Endothelial cell of umbilical vein (primary cell): Measurements from ENCODE around the gene CNGB1. TPM values are rescaled to one million over a fixed set of nuclear protein-coding genes. Genes with fewer than 3 reads are reported as not detected.

ENCODE experiments used
- BruUV-seq: library from RNA; stranded (reverse); fragments of 400-500 nt; replicated peaks from 2 replicates; lab custom pipeline; 2021; lab: Mats Ljungman, UMichigan
- CTCF ChIA-PET: fragments of 300-600, 350-600 bp; sonication (Branson Sonifier 250); formaldehyde crosslinking; loops from one replicate; lab custom pipeline; 2021; ENCODE audit warnings: antibody characterized with exemption, inconsistent platforms; lab: Charles Lee
- POLR2A ChIA-PET: fragments of 300-600, 350-600 bp; sonication (Branson Sonifier 250); formaldehyde crosslinking; loops from one replicate; lab custom pipeline; 2021; ENCODE audit warnings: antibody characterized with exemption, inconsistent platforms; lab: Charles Lee
- DNase-seq: peaks from one replicate; pipeline ENCODE4 v3.0.0-alpha.2; 2011; ENCODE audit warnings: low read depth, low spot score
- FAIRE-seq: peaks from 2 replicates; lab custom pipeline; 2011; peaks lifted over from hg19 to GRCh38; lab: Jason Lieb, UNC
- H2AFZ ChIP-seq: 2 replicates; pipeline ENCODE4 v1.6.0; 2012; ENCODE audit warnings: low read depth, low read length, control low read depth, inconsistent platforms
- H3K27ac ChIP-seq: 2 replicates; pipeline ENCODE4 v1.5.1; 2011; ENCODE audit warnings: low read depth, mild to moderate bottlenecking, control low read depth, low read length, moderate library complexity; ENCODE audit not compliant: insufficient read depth
- H3K27me3 ChIP-seq, 2 experiments: 2 replicates each; pipeline versions ENCODE4 v1.6.0 to v1.6.1; 2011; ENCODE audit warnings: low read length in 2 of 2, mixed read lengths in 1 of 2; ENCODE audit not compliant: control insufficient read depth in 2 of 2, insufficient read depth in 2 of 2
- H3K36me3 ChIP-seq, 2 experiments: 2 replicates in 1 of 2; 3 replicates in 1 of 2; pipeline ENCODE4 v1.5.1; 2011; ENCODE audit warnings: low read length in 2 of 2, mild to moderate bottlenecking in 1 of 2, moderate library complexity in 1 of 2; ENCODE audit not compliant: control insufficient read depth in 2 of 2, insufficient read depth in 2 of 2; ENCODE audit errors: extremely low read depth in 1 of 2
- H3K4me1 ChIP-seq: 3 replicates; pipeline ENCODE4 v1.5.1; 2011; ENCODE audit warnings: mild to moderate bottlenecking, low read length; ENCODE audit not compliant: control insufficient read depth, insufficient read depth; ENCODE audit errors: extremely low read depth
- H3K4me2 ChIP-seq: 2 replicates; pipeline ENCODE4 v1.6.1; 2011; ENCODE audit warnings: low read length, control low read depth, mixed read lengths; ENCODE audit not compliant: insufficient read depth
- H3K4me3 ChIP-seq, 3 experiments: fragments of 200-600 bp in 1 of 3; sonication (generic), shearing (Covaris generic) in 1 of 3; replicated peaks in 1 of 3; 2 replicates each; pipeline ENCODE4 v1.5.1; 2011 to 2016; ENCODE audit warnings: control low read depth in 3 of 3, low read length in 3 of 3, mild to moderate bottlenecking in 2 of 3, inconsistent platforms in 1 of 3, low read depth in 1 of 3, moderate library complexity in 1 of 3; ENCODE audit not compliant: insufficient read depth in 1 of 3
- H3K79me2 ChIP-seq: 2 replicates; pipeline ENCODE4 v1.6.0; 2012; ENCODE audit warnings: low read length, inconsistent platforms; ENCODE audit not compliant: control insufficient read depth, insufficient read depth
- H3K9ac ChIP-seq: replicated peaks from 2 replicates; pipeline ENCODE3; 2011; ENCODE audit warnings: low read length, control low read depth; ENCODE audit not compliant: insufficient read depth; ENCODE audit errors: extremely low read depth
- H3K9me1 ChIP-seq: replicated peaks from 3 replicates; pipeline ENCODE4 v1.6.0; 2011; ENCODE audit warnings: mild to moderate bottlenecking, low read length; ENCODE audit not compliant: control insufficient read depth, insufficient read depth; ENCODE audit errors: extremely low read depth
- H3K9me3 ChIP-seq: replicated peaks from 2 replicates; pipeline ENCODE4 v1.5.1; 2012; ENCODE audit warnings: low read length, inconsistent platforms; ENCODE audit not compliant: control insufficient read depth, insufficient read depth
- H4K20me1 ChIP-seq: replicated peaks from 2 replicates; pipeline ENCODE3; 2011; ENCODE audit warnings: mild to moderate bottlenecking, low read length; ENCODE audit not compliant: control insufficient read depth, insufficient read depth; ENCODE audit errors: extremely low read depth
- CTCF ChIP-seq, 2 donors: IDR thresholded peaks; 1 replicate in 1 of 2; 2 replicates in 1 of 2; pipeline ENCODE4 v1.5.1; 2011; ENCODE audit warnings: low read length in 2 of 2, mild to moderate bottlenecking in 2 of 2, moderate library complexity in 2 of 2, control low read depth in 1 of 2, inconsistent platforms in 1 of 2, low read depth in 1 of 2; ENCODE audit not compliant: insufficient read depth in 1 of 2; ENCODE audit errors: extremely low read depth in 1 of 2
- EZH2 ChIP-seq: IDR thresholded peaks from 2 replicates; pipeline ENCODE4 v1.6.1; 2012; ENCODE audit warnings: borderline replicate concordance, low read depth, mild to moderate bottlenecking, moderate library complexity, low read length, inconsistent platforms; ENCODE audit not compliant: severe bottlenecking
- FOS ChIP-seq: IDR thresholded peaks from 2 replicates; pipeline ENCODE4 v1.6.1; 2011; ENCODE audit warnings: mild to moderate bottlenecking, low read length, moderate library complexity, borderline replicate concordance; ENCODE audit not compliant: insufficient read depth
- GATA2 ChIP-seq: IDR thresholded peaks from 2 replicates; pipeline ENCODE4 v1.7.0; 2011; ENCODE audit warnings: low read depth, mild to moderate bottlenecking, moderate library complexity, mixed read lengths, low read length; ENCODE audit not compliant: insufficient read length, insufficient read depth
- JUN ChIP-seq: IDR thresholded peaks from 2 replicates; pipeline ENCODE4 v1.6.1; 2011; ENCODE audit warnings: borderline replicate concordance, low read depth; ENCODE audit not compliant: insufficient read length, insufficient read depth
- MAX ChIP-seq: IDR thresholded peaks from 2 replicates; pipeline ENCODE4 v1.6.1; 2011; ENCODE audit not compliant: insufficient read depth, insufficient read length
- MYC ChIP-seq: IDR thresholded peaks from one replicate; pipeline ENCODE4 v1.6.1; 2011; ENCODE audit warnings: mild to moderate bottlenecking, low read depth, low read length
- POLR2A ChIP-seq: IDR thresholded peaks from 2 replicates; pipeline ENCODE4 v1.6.1; 2012; ENCODE audit warnings: low read depth, mild to moderate bottlenecking, control low read depth, low read length
- POLR2AphosphoS5 ChIP-seq: IDR thresholded peaks from 2 replicates; pipeline ENCODE4 v1.6.1; 2012; ENCODE audit warnings: low read depth, mild to moderate bottlenecking, control low read depth, low read length, moderate library complexity; ENCODE audit not compliant: insufficient read depth
- dilution Hi-C: fragments of 300-500 bp; cut with MboI; formaldehyde crosslinking; loops from one replicate; pipeline ENCODE4 v1.15.0; 2019; ENCODE audit warnings: low sequenced_read_pairs; ENCODE audit not compliant: extremely low pct_ligation_motif_present
- intact Hi-C: fragments of 100-400 bp; cut with micrococcal nuclease; formaldehyde crosslinking; loops from one replicate; pipeline ENCODE4 v1.10.0; 2022
- polyA plus RNA-seq, 4 experiments: library from polyadenylated mRNA; depleted of rRNA in 3 of 4; stranded (reverse) in 3 of 4; unstranded in 1 of 4; fragments of >200 nt; gene quantifications; 2 replicates each; pipeline versions ENCODE4 v1.2.1 to v1.2.3, GENCODE V29; 2011 to 2012; ENCODE audit warnings: missing spikeins in 1 of 4
- total RNA-seq: library from RNA; stranded (reverse); gene quantifications from 2 replicates; pipeline ENCODE4 v1.2.3, GENCODE V29; 2021

The CNGB1 gene
- total and polyA plus RNA-seq, 2 donors (not counting 3 experiments of a cell fraction or from before 2014, with no cell fraction given): not detected

- H3K36me3 ChIP-seq: no peaks in the 10 kb centered on the region
- H4K20me1 ChIP-seq: no peaks in the 10 kb centered on the region
- peaks cover 20 to 22% of the 10 kb centered on the region in 2 experiments for H3K27me3 ChIP-seq
- no peak overlapping the region for H3K27ac ChIP-seq
- H3K79me2 ChIP-seq: no peaks in the 10 kb centered on the region
- ChIA-PET POLR2A (no interaction called here), CTCF (no interaction called here)
- H3K4me2 ChIP-seq: no peak overlapping the region
- no peak overlapping the region for H3K9ac ChIP-seq
- TF ChIP-seq POLR2A: no peak
- TF ChIP-seq CTCF (IDR thresholded peaks at IDR 0.05; ENCODE audit: extremely low read depth in 1 of 2, insufficient read depth in 1 of 2, low read depth in 1 of 2, low read length in 2 of 2): no peak
- no peak for TF ChIP-seq MAX
- no peak for TF ChIP-seq POLR2AphosphoS5
- no peak for TF ChIP-seq GATA2
- no peak for TF ChIP-seq JUN
- no peak for TF ChIP-seq EZH2
- TF ChIP-seq MYC: no peak
- no peak for TF ChIP-seq FOS
- DNase-seq: no peak
- BruUV-seq: no TSS peak
- no peaks in the 10 kb centered on the region for H3K9me3 ChIP-seq
- peaks cover 5% of the 10 kb centered on the region for H3K4me1 ChIP-seq
- H2AFZ ChIP-seq: no peak overlapping the region
- no peak for FAIRE-seq
- intact Hi-C loops: no loop called here
- dilution Hi-C loops: no loop called here
- no peak overlapping the region for H3K4me3 ChIP-seq
- no peaks in the 10 kb centered on the region for H3K9me1 ChIP-seq
Observed at GRCh38 chr16:57888128-57888527, 82.8 kb downstream of the CNGB1 start.
